GM12891 (cell line): Measurements from ENCODE around the gene RPL32.
A peak's percentile ranks its signal among the peaks of the same experiment; 100 is the strongest.
"Not testable (repeated sequence)": the region's sequence is repeated elsewhere in the genome, so short reads cannot be mapped to it uniquely, and the experiment has no call there.

Source experiments
- DNase-seq: peaks from one replicate; pipeline ENCODE4 v3.0.0; 2011; ENCODE audit warnings: low spot score; ENCODE audit not compliant: insufficient read length
- FAIRE-seq: peaks from 2 replicates; lab custom pipeline; 2011; peaks lifted over from hg19 to GRCh38; lab: Jason Lieb, UNC
- PAX5 ChIP-seq: IDR thresholded peaks from 2 replicates; pipeline ENCODE4 v1.6.1; 2011; ENCODE audit warnings: low read length, moderate library complexity, mild to moderate bottlenecking; ENCODE audit not compliant: insufficient read depth, severe bottlenecking
- POLR2A ChIP-seq: IDR thresholded peaks from 2 replicates; pipeline ENCODE4 v1.6.1; 2011; ENCODE audit warnings: low read depth, low read length, control low read depth
- POLR2AphosphoS5 ChIP-seq: IDR thresholded peaks from 2 replicates; pipeline ENCODE4 v1.6.1; 2011; ENCODE audit warnings: low read depth, low read length, control low read depth
- POU2F2 ChIP-seq: IDR thresholded peaks from 2 replicates; pipeline ENCODE4 v1.6.1; 2011; ENCODE audit warnings: low read depth, mild to moderate bottlenecking, control low read depth, low read length, moderate library complexity
- SPI1 ChIP-seq: IDR thresholded peaks from 2 replicates; pipeline ENCODE4 v1.6.1; 2011; ENCODE audit warnings: low read depth, low read length, control low read depth
- TAF1 ChIP-seq: IDR thresholded peaks from 2 replicates; pipeline ENCODE4 v1.6.1; 2011; ENCODE audit warnings: low read depth, low read length, control low read depth

The RPL32 gene

GRCh38 chr3:12845811-12846210, 4.4 kb upstream of the RPL32 start:
- DNase-seq = no peak
- TF ChIP-seq PAX5 = no peak
- TF ChIP-seq POLR2A = no peak
- no peak for TF ChIP-seq SPI1
- TF ChIP-seq POU2F2 = no peak
- no peak for TF ChIP-seq POLR2AphosphoS5
- no peak for FAIRE-seq

- FAIRE-seq = no peak
These were observed 1.1 kb upstream of the RPL32 start for GRCh38 chr3:12842469-12842868.

GRCh38 chr3:12841970-12842328, 584 bp upstream of the RPL32 start:
- TF ChIP-seq TAF1 = no peak
- TF ChIP-seq SPI1 = no peak
- no peak for TF ChIP-seq POLR2A
- TF ChIP-seq PAX5 = no peak
- no peak for TF ChIP-seq POU2F2
- TF ChIP-seq POLR2AphosphoS5 = no peak
- FAIRE-seq = no peak

More at GRCh38 chr3:12842469-12842868, 1.1 kb upstream of the RPL32 start:
- no peak for DNase-seq
- TF ChIP-seq POU2F2 (no peak), TAF1 (no peak), SPI1 (no peak), PAX5 (no peak), POLR2AphosphoS5 (no peak), POLR2A (no peak)

GRCh38 chr3:12840591-12841148, 695 bp downstream of the RPL32 start:
- FAIRE-seq (no peak), DNase-seq (no peak)
- TF ChIP-seq SPI1 = no peak
- no peak for TF ChIP-seq POU2F2
- TF ChIP-seq PAX5 = no peak
- no peak for TF ChIP-seq POLR2AphosphoS5
- no peak for TF ChIP-seq POLR2A
- no peak for TF ChIP-seq TAF1

More at GRCh38 chr3:12841970-12842328, 584 bp upstream of the RPL32 start:
- no peak for DNase-seq

GRCh38 chr3:12840148-12840547, 1.2 kb downstream of the RPL32 start:
- FAIRE-seq, DNase-seq: not testable (repeated sequence)

- no peak for DNase-seq
- TF ChIP-seq POLR2AphosphoS5 (0 out of 2 replicates have a peak, but pooled peaks have one; percentile 3), POU2F2 (no peak)
- FAIRE-seq = no peak
These were observed 2.0 kb downstream of the RPL32 start for GRCh38 chr3:12839156-12839946.

- no peak for TF ChIP-seq SPI1
- no peak for TF ChIP-seq POLR2AphosphoS5
- TF ChIP-seq POLR2A = peak; percentile 37; the same call in 1 of the 2 replicates
- no peak for TF ChIP-seq PAX5
- no peak for TF ChIP-seq TAF1
- FAIRE-seq (no peak), DNase-seq (no peak)
These were observed 3.0 kb downstream of the RPL32 start for GRCh38 chr3:12838179-12838965.

- TF ChIP-seq POLR2AphosphoS5 = no peak
- no peak for TF ChIP-seq SPI1
- TF ChIP-seq POU2F2 = no peak
- TF ChIP-seq TAF1 = no peak
- no peak for TF ChIP-seq POLR2A
- no peak for TF ChIP-seq PAX5
- no peak for FAIRE-seq
- no peak for DNase-seq
These were observed 3.9 kb downstream of the RPL32 start for GRCh38 chr3:12837295-12837986.

- TF ChIP-seq POLR2AphosphoS5 (peak; percentile 26), POLR2A (no peak), POU2F2 (no peak)
- FAIRE-seq (no peak), DNase-seq (no peak)
These were observed 6.2 kb downstream of the RPL32 start for GRCh38 chr3:12835052-12835665.
